K562 (cell line): ENCODE data around the gene STT3B. TPM values are rescaled to one million over a fixed set of nuclear protein-coding genes. Genes with fewer than 3 reads are reported as not detected.
A peak's percentile ranks its signal among the peaks of the same experiment; 100 is the strongest.

ENCODE experiments used
- CBFA2T3 ChIP-seq: fragments of 450-650 bp; IDR thresholded peaks from 2 replicates; pipeline ENCODE4 v1.6.1; 2017
- CBX5 ChIP-seq: IDR thresholded peaks from 2 replicates; pipeline ENCODE4 v1.6.1; 2014; ENCODE audit warnings: low read depth, borderline replicate concordance
- DIDO1 ChIP-seq: fragments of 450-650 bp; IDR thresholded peaks from 2 replicates; pipeline ENCODE4 v1.6.1; 2016; ENCODE audit warnings: low read depth, missing biosample characterization, missing genetic modification characterization
- GTF2B ChIP-seq: IDR thresholded peaks from 2 replicates; pipeline ENCODE4 v1.6.1; 2011; ENCODE audit not compliant: insufficient read length; ENCODE audit errors: extremely low read depth
- HDAC1 ChIP-seq, 2 experiments: fragments of 450-650 bp; IDR thresholded peaks; 2 replicates each; pipeline ENCODE4 v1.6.1; 2016 to 2017; ENCODE audit warnings: inconsistent platforms in 1 of 2, mild to moderate bottlenecking in 1 of 2, moderate library complexity in 1 of 2
- HNRNPH1 ChIP-seq: fragments of 200-400 bp; formaldehyde crosslinking; optimal IDR thresholded peaks from 2 replicates; pipeline ENCODE3; 2017; ENCODE audit warnings: low read depth, mild to moderate bottlenecking, low read length, moderate library complexity
- IFI16 ChIP-seq: fragments of 250-450 bp; sonication (Bioruptor Pico); IDR thresholded peaks from 2 replicates; pipeline ENCODE4 v2.1.2; 2022; ENCODE audit warnings: mild to moderate bottlenecking, inconsistent platforms
- NFE2L1 ChIP-seq: fragments of 450-650 bp; IDR thresholded peaks from 2 replicates; pipeline ENCODE4 v1.6.1; 2016; ENCODE audit warnings: missing genetic modification characterization, low read depth, mild to moderate bottlenecking, missing compliant biosample characterization, moderate library complexity, borderline replicate concordance
- PHTF2 ChIP-seq: fragments of 250-450 bp; sonication (Bioruptor Pico); IDR thresholded peaks from 2 replicates; pipeline ENCODE4 v1.5.0; 2021; ENCODE audit warnings: mild to moderate bottlenecking
- POLR2A ChIP-seq: fragments of 450-650 bp; conservative IDR thresholded peaks from 2 replicates; pipeline ENCODE4 v1.6.1; 2016
- PRPF4 ChIP-seq: fragments of 200-400 bp; formaldehyde crosslinking; IDR thresholded peaks from one replicate; pipeline ENCODE4 v1.6.1; 2017; ENCODE audit warnings: low read length, low read depth, mild to moderate bottlenecking; ENCODE audit not compliant: insufficient read depth, poor library complexity, severe bottlenecking
- RREB1 ChIP-seq: fragments of 250-450 bp; sonication (Bioruptor Pico); IDR thresholded peaks from 2 replicates; pipeline ENCODE4 v1.4.0; 2020
- SIN3B ChIP-seq: fragments of 450-650 bp; IDR thresholded peaks from 2 replicates; pipeline ENCODE4 v1.6.1; 2017; ENCODE audit warnings: low read depth, mild to moderate bottlenecking, moderate library complexity
- STAT5A ChIP-seq: IDR thresholded peaks from 2 replicates; pipeline ENCODE4 v1.6.1; 2012; ENCODE audit warnings: low read length, inconsistent platforms, borderline replicate concordance
- TSHZ1 ChIP-seq: fragments of 250-450 bp; sonication (Bioruptor Pico); IDR thresholded peaks from 2 replicates; pipeline ENCODE4 v1.4.0; 2020; ENCODE audit warnings: mild to moderate bottlenecking, moderate library complexity
- WHSC1 ChIP-seq: IDR thresholded peaks from one replicate; pipeline ENCODE4 v1.6.1; 2012; ENCODE audit warnings: low read length, control low read depth, inconsistent platforms
- ZBTB12 ChIP-seq: fragments of 250-450 bp; sonication (Bioruptor Pico); IDR thresholded peaks from 2 replicates; pipeline ENCODE4 v1.4.0; 2020
- ZNF316 ChIP-seq: fragments of 450-650 bp; IDR thresholded peaks from 2 replicates; pipeline ENCODE4 v1.6.1; 2016
- ZNF408 ChIP-seq: fragments of 250-450 bp; sonication (Bioruptor Pico); IDR thresholded peaks from 2 replicates; pipeline ENCODE4 v1.4.0; 2020; ENCODE audit warnings: low read depth, mild to moderate bottlenecking, moderate library complexity
- polyA plus RNA-seq, 8 experiments: library from polyadenylated mRNA; depleted of rRNA in 4 of 8; stranded (reverse) in 5 of 8; unstranded in 3 of 8; fragments of >200 nt; fragmentation: Nextera tagmentation in 2 of 8; fragmentation: Illumina TruSeq in 1 of 8; extraction: Ambion mirVana in 2 of 8; extraction: Trizol in 1 of 8; gene quantifications; 2 replicates each; pipeline versions ENCODE4 v1.2.1 to v1.2.3, GENCODE V29; 2011 to 2014; ENCODE audit warnings: inconsistent platforms in 1 of 8, missing spikeins in 1 of 8
- total RNA-seq, 7 experiments: library from RNA; depleted of rRNA in 6 of 7; stranded (reverse); fragments of >200 nt in 6 of 7; fragmentation: Illumina TruSeq in 2 of 7; extraction: Trizol in 2 of 7; gene quantifications; 2 replicates each; pipeline versions ENCODE4 v1.2.1 to v1.2.3, GENCODE V29; 2011 to 2021; ENCODE audit warnings: low replicate concordance in 1 of 7

The STT3B gene
- total and polyA plus RNA-seq, 9 of the 15 experiments (the other 6 are each of a cell fraction or from before 2014, with no cell fraction given), result 22.4 to 147 (median 100) TPM

- TF ChIP-seq IFI16 (CRISPR knock-in tag), result no peak
- TF ChIP-seq HNRNPH1, result no peak
- TF ChIP-seq WHSC1, result no peak
- no peak for TF ChIP-seq ZNF316
- no peak for TF ChIP-seq TSHZ1
- TF ChIP-seq HDAC1 (IDR thresholded peaks at IDR 0.05), result peak in 1 of 2 experiments; percentile 37; a peak in 1 of 4 replicates
- no peak for TF ChIP-seq RREB1 (CRISPR knock-in tag)
- TF ChIP-seq CBX5, result no peak
- TF ChIP-seq GTF2B, result no peak
- TF ChIP-seq PHTF2 (CRISPR knock-in tag), result no peak
- no peak for TF ChIP-seq DIDO1 (tag)
- no peak for TF ChIP-seq NFE2L1 (tag)
- no peak for TF ChIP-seq POLR2A
- no peak for TF ChIP-seq STAT5A
- no peak for TF ChIP-seq ZNF408 (CRISPR knock-in tag)
- peak; percentile 25 for TF ChIP-seq CBFA2T3
- TF ChIP-seq ZBTB12 (CRISPR knock-in tag), result no peak
- TF ChIP-seq SIN3B, result no peak
- no peak for TF ChIP-seq PRPF4
These were observed 45.7 kb upstream of the STT3B start (continued) for GRCh38 chr3:31486865-31487533.
